Measurements from ENCODE around the gene ZNF407. TPM values are rescaled to one million over a fixed set of nuclear protein-coding genes. Genes with fewer than 3 reads are reported as not detected.

The ZNF407 gene
- total and polyA plus RNA-seq, 2 of the 13 experiments (the other 11 are each of a cell fraction or from before 2014, with no cell fraction given) = 2.3 to 8.7 TPM

GRCh38 chr18:74597034-74597661 lies 522 bp upstream of the ZNF407 start (continued):
- TF ChIP-seq ATF5 (CRISPR knock-in tag; IDR thresholded peaks at IDR 0.05; ENCODE audit: low read depth) (no peak), ZNF367 (CRISPR knock-in tag; IDR thresholded peaks at IDR 0.05; ENCODE audit: borderline replicate concordance) (no peak), RNF2 (conservative IDR thresholded peaks at IDR 0.05; ENCODE audit: low read depth) (0 out of 2 replicates have a peak, but pooled peaks have one; percentile 17), MAZ (IDR thresholded peaks at IDR 0.05; ENCODE audit: borderline replicate concordance, low read depth, low read length) (no peak), MAZ (CRISPR knock-in tag; IDR thresholded peaks at IDR 0.05; ENCODE audit: low read depth) (no peak), KLF13 (CRISPR knock-in tag; IDR thresholded peaks at IDR 0.05) (no peak), ZNF33A (CRISPR knock-in tag; IDR thresholded peaks at IDR 0.05; ENCODE audit: borderline replicate concordance) (no peak), NRL (CRISPR knock-in tag; IDR thresholded peaks at IDR 0.05; ENCODE audit: borderline replicate concordance) (no peak; the same call in 1 of the 2 replicates)
- TF ChIP-seq, protein P1, sequence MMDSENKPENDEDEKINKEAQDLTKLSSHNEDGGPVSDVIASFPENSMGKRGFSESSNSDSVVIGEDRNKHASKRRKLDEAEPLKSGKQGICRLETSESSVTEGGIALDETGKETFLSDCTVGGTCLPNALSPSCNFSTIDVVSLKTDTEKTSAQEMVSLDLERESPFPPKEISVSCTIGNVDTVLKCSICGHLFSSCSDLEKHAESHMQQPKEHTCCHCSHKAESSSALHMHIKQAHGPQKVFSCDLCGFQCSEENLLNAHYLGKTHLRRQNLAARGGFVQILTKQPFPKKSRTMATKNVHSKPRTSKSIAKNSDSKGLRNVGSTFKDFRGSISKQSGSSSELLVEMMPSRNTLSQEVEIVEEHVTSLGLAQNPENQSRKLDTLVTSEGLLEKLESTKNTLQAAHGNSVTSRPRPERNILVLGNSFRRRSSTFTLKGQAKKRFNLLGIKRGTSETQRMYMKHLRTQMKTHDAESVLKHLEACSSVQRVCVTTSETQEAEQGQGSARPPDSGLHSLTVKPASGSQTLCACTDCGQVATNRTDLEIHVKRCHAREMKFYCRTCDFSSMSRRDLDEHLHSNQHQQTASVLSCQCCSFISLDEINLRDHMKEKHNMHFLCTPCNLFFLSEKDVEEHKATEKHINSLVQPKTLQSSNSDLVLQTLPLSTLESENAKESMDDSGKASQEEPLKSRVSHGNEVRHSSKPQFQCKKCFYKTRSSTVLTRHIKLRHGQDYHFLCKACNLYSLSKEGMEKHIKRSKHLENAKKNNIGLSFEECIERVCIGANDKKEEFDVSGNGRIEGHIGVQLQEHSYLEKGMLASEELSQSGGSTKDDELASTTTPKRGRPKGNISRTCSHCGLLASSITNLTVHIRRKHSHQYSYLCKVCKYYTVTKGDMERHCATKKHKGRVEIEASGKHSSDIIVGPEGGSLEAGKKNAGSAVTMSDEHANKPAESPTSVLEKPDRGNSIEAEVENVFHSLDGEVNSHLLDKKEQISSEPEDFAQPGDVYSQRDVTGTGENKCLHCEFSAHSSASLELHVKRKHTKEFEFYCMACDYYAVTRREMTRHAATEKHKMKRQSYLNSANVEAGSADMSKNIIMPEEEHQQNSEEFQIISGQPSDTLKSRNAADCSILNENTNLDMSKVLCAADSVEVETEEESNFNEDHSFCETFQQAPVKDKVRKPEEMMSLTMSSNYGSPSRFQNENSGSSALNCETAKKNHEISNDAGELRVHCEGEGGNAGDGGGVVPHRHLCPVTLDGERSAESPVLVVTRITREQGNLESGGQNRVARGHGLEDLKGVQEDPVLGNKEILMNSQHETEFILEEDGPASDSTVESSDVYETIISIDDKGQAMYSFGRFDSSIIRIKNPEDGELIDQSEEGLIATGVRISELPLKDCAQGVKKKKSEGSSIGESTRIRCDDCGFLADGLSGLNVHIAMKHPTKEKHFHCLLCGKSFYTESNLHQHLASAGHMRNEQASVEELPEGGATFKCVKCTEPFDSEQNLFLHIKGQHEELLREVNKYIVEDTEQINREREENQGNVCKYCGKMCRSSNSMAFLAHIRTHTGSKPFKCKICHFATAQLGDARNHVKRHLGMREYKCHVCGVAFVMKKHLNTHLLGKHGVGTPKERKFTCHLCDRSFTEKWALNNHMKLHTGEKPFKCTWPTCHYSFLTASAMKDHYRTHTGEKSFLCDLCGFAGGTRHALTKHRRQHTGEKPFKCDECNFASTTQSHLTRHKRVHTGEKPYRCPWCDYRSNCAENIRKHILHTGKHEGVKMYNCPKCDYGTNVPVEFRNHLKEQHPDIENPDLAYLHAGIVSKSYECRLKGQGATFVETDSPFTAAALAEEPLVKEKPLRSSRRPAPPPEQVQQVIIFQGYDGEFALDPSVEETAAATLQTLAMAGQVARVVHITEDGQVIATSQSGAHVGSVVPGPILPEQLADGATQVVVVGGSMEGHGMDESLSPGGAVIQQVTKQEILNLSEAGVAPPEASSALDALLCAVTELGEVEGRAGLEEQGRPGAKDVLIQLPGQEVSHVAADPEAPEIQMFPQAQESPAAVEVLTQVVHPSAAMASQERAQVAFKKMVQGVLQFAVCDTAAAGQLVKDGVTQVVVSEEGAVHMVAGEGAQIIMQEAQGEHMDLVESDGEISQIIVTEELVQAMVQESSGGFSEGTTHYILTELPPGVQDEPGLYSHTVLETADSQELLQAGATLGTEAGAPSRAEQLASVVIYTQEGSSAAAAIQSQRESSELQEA (CRISPR knock-in tag; IDR thresholded peaks at IDR 0.05; ENCODE audit: not compliant biosample characterization) = no peak
- TF ChIP-seq, protein P2, sequence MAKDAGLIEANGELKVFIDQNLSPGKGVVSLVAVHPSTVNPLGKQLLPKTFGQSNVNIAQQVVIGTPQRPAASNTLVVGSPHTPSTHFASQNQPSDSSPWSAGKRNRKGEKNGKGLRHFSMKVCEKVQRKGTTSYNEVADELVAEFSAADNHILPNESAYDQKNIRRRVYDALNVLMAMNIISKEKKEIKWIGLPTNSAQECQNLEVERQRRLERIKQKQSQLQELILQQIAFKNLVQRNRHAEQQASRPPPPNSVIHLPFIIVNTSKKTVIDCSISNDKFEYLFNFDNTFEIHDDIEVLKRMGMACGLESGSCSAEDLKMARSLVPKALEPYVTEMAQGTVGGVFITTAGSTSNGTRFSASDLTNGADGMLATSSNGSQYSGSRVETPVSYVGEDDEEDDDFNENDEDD (CRISPR knock-in tag; IDR thresholded peaks at IDR 0.05; ENCODE audit: borderline replicate concordance) = no peak
- TF ChIP-seq, protein P3, sequence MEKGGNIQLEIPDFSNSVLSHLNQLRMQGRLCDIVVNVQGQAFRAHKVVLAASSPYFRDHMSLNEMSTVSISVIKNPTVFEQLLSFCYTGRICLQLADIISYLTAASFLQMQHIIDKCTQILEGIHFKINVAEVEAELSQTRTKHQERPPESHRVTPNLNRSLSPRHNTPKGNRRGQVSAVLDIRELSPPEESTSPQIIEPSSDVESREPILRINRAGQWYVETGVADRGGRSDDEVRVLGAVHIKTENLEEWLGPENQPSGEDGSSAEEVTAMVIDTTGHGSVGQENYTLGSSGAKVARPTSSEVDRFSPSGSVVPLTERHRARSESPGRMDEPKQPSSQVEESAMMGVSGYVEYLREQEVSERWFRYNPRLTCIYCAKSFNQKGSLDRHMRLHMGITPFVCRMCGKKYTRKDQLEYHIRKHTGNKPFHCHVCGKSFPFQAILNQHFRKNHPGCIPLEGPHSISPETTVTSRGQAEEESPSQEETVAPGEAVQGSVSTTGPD (CRISPR knock-in tag; IDR thresholded peaks at IDR 0.05) = peak; percentile 71; the same call in 1 of the 2 replicates
- TF ChIP-seq, protein P4, sequence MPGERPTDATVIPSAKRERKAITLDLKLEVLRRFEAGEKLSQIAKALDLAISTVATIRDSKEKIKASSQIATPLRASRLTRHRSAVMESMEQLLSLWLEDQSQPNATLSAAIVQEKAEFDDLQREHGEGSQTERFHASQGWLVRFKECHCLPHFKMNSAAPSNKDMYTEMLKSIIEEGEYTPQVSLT (CRISPR knock-in tag; IDR thresholded peaks at IDR 0.05; ENCODE audit: borderline replicate concordance, low read depth) = no peak
- TF ChIP-seq, protein P5, sequence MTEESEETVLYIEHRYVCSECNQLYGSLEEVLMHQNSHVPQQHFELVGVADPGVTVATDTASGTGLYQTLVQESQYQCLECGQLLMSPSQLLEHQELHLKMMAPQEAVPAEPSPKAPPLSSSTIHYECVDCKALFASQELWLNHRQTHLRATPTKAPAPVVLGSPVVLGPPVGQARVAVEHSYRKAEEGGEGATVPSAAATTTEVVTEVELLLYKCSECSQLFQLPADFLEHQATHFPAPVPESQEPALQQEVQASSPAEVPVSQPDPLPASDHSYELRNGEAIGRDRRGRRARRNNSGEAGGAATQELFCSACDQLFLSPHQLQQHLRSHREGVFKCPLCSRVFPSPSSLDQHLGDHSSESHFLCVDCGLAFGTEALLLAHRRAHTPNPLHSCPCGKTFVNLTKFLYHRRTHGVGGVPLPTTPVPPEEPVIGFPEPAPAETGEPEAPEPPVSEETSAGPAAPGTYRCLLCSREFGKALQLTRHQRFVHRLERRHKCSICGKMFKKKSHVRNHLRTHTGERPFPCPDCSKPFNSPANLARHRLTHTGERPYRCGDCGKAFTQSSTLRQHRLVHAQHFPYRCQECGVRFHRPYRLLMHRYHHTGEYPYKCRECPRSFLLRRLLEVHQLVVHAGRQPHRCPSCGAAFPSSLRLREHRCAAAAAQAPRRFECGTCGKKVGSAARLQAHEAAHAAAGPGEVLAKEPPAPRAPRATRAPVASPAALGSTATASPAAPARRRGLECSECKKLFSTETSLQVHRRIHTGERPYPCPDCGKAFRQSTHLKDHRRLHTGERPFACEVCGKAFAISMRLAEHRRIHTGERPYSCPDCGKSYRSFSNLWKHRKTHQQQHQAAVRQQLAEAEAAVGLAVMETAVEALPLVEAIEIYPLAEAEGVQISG (CRISPR knock-in tag; IDR thresholded peaks at IDR 0.05) = no peak; the same call in 1 of the 2 replicates
